HCT116 (cell line): Measurements from ENCODE around the gene SDC1. TPM values are rescaled to one million over a fixed set of nuclear protein-coding genes. Genes with fewer than 3 reads are reported as not detected.

Source experiments
- ATAC-seq: fragments of 200-7000 bp; cut with Tn5 transposase; 2 replicates; pipeline ENCODE4 v1.9.1; 2020; ENCODE audit warnings: mild to moderate bottlenecking, moderate library complexity
- Bru-seq: library from RNA; stranded (reverse); fragments of 400-500 nt; gene quantifications from one replicate; lab custom pipeline; 2021; lab: Mats Ljungman, UMichigan
- BruChase-seq, 2 experiments: library from RNA; stranded (reverse); fragments of 400-500 nt; gene quantifications; one replicate each; lab custom pipeline; 2021; lab: Mats Ljungman, UMichigan
- BruUV-seq: library from RNA; stranded (reverse); fragments of 400-500 nt; replicated peaks from 2 replicates; lab custom pipeline; 2021; lab: Mats Ljungman, UMichigan
- CTCF ChIA-PET: fragments of 300-600 bp; sonication (Branson Sonifier 250); formaldehyde crosslinking; loops from one replicate; lab custom pipeline; 2021; ENCODE audit warnings: antibody characterized with exemption; lab: Charles Lee
- POLR2A ChIA-PET: fragments of 300-600, 350-600 bp; sonication (Branson Sonifier 250); formaldehyde crosslinking; loops from one replicate; lab custom pipeline; 2021; ENCODE audit warnings: antibody characterized with exemption; lab: Charles Lee
- RAD21 ChIA-PET, 2 experiments: fragments of 300-600 bp; sonication (Branson Sonifier 250); formaldehyde crosslinking; loops; one replicate each; lab custom pipeline; 2023; ENCODE audit warnings: low total read pairs in 2 of 2; ENCODE audit not compliant: uncharacterized antibody in 2 of 2, unreplicated experiment in 2 of 2, low non-redundant PET in 1 of 2; lab: Charles Lee
- DNase-seq: peaks from one replicate; pipeline ENCODE4 v3.0.0-alpha.2; 2010; ENCODE audit warnings: low read depth, low spot score
- H2AFZ ChIP-seq: fragments of 200-600 bp; shearing (Covaris generic), sonication (generic); 2 replicates; pipeline ENCODE4 v1.6.1; 2017; ENCODE audit warnings: low read depth, mixed run types, mixed read lengths, antibody characterized with exemption, low read length; ENCODE audit not compliant: poor library complexity, severe bottlenecking
- H3K27ac ChIP-seq: 2 replicates; pipeline ENCODE4 v1.5.1; 2012; ENCODE audit warnings: low read depth, low read length
- H3K27me3 ChIP-seq: fragments of 200-600 bp; sonication (generic); 2 replicates; pipeline ENCODE4 v1.6.1; 2016; ENCODE audit warnings: mixed run types, low read length, mixed read lengths; ENCODE audit not compliant: insufficient read depth
- H3K36me3 ChIP-seq, 2 experiments: fragments of 200-500 bp in 1 of 2; fragments of 200-600 bp in 1 of 2; sonication (Bioruptor generic) in 1 of 2; sonication (generic) in 1 of 2; 2 replicates each; pipeline versions ENCODE4 v1.5.1 to v1.6.1; 2014 to 2016; ENCODE audit warnings: low read length in 2 of 2, inconsistent platforms in 1 of 2, mixed read lengths in 1 of 2, mixed run types in 1 of 2; ENCODE audit not compliant: insufficient read depth in 2 of 2, control insufficient read depth in 1 of 2
- H3K4me1 ChIP-seq, 2 experiments: fragments of 200-600 bp in 1 of 2; sonication (generic) in 1 of 2; 2 replicates each; pipeline versions ENCODE4 v1.5.1 to v1.6.1; 2012 to 2017; ENCODE audit warnings: low read length in 2 of 2, inconsistent platforms in 1 of 2, mild to moderate bottlenecking in 1 of 2, mixed read lengths in 1 of 2, mixed run types in 1 of 2, moderate library complexity in 1 of 2; ENCODE audit not compliant: insufficient read depth in 2 of 2, control insufficient read depth in 1 of 2
- H3K4me2 ChIP-seq: fragments of 200-600 bp; sonication (generic); 2 replicates; pipeline ENCODE4 v1.6.1; 2017; ENCODE audit warnings: mixed run types, low read length, mixed read lengths
- H3K4me3 ChIP-seq, 2 experiments: fragments of 200-600 bp in 1 of 2; sonication (generic) in 1 of 2; replicated peaks in 1 of 2; 2 replicates each; pipeline ENCODE4 v1.5.1; 2011 to 2016; ENCODE audit warnings: low read length in 2 of 2, control low read depth in 1 of 2, low read depth in 1 of 2, mild to moderate bottlenecking in 1 of 2, mixed read lengths in 1 of 2, mixed run types in 1 of 2
- H3K79me2 ChIP-seq: fragments of 200-600 bp; sonication (generic); 2 replicates; pipeline ENCODE4 v1.6.1; 2017; ENCODE audit warnings: mild to moderate bottlenecking, mixed run types, low read length, moderate library complexity, mixed read lengths; ENCODE audit not compliant: insufficient read depth
- H3K9ac ChIP-seq: fragments of 200-600 bp; sonication (generic); 2 replicates; pipeline ENCODE4 v1.6.1; 2016; ENCODE audit warnings: low read length, mixed read lengths
- H3K9me2 ChIP-seq: fragments of 200-600 bp; sonication (generic), shearing (Covaris generic); 2 replicates; pipeline ENCODE4 v1.6.1; 2017; ENCODE audit warnings: mixed run types, mild to moderate bottlenecking, moderate library complexity; ENCODE audit not compliant: insufficient read depth
- H3K9me3 ChIP-seq, 2 experiments: fragments of 200-500 bp in 1 of 2; fragments of 200-600 bp in 1 of 2; sonication (Bioruptor generic) in 1 of 2; sonication (generic) in 1 of 2; 2 replicates each; pipeline ENCODE4 v1.6.1; 2014 to 2017; ENCODE audit warnings: low read length in 2 of 2, mixed read lengths in 2 of 2, inconsistent platforms in 1 of 2, low read depth in 1 of 2, mild to moderate bottlenecking in 1 of 2, mixed run types in 1 of 2, moderate library complexity in 1 of 2; ENCODE audit not compliant: control insufficient read depth in 1 of 2, insufficient read depth in 1 of 2
- H4K20me1 ChIP-seq: fragments of 200-600 bp; sonication (generic), shearing (Covaris generic); 2 replicates; pipeline ENCODE4 v1.6.1; 2017; ENCODE audit warnings: mixed run types, mild to moderate bottlenecking, moderate library complexity; ENCODE audit not compliant: insufficient read depth
- CEBPB ChIP-seq: IDR thresholded peaks from 2 replicates; pipeline ENCODE4 v1.6.1; 2012; ENCODE audit warnings: low read depth
- ELF1 ChIP-seq: IDR thresholded peaks from 2 replicates; pipeline ENCODE4 v1.6.1; 2012; ENCODE audit warnings: low read depth, borderline replicate concordance
- EZH2phosphoT487 ChIP-seq: fragments of 200-600 bp; IDR thresholded peaks from 2 replicates; pipeline ENCODE4 v1.6.1; 2018; ENCODE audit warnings: antibody characterized with exemption, borderline replicate concordance
- POLR2A ChIP-seq: IDR thresholded peaks from 2 replicates; pipeline ENCODE4 v1.7.0; 2011; ENCODE audit warnings: borderline replicate concordance; ENCODE audit not compliant: insufficient read depth, insufficient read length; ENCODE audit errors: extremely low read depth
- POLR2AphosphoS5 ChIP-seq: IDR thresholded peaks from 2 replicates; pipeline ENCODE4 v1.6.1; 2011; ENCODE audit warnings: mild to moderate bottlenecking, low read depth, low read length, moderate library complexity
- RAD21 ChIP-seq: IDR thresholded peaks from 2 replicates; pipeline ENCODE4 v1.6.1; 2012; ENCODE audit warnings: low read depth, mild to moderate bottlenecking
- SRF ChIP-seq: IDR thresholded peaks from 2 replicates; pipeline ENCODE4 v1.6.1; 2012; ENCODE audit warnings: low read depth
- TCF7L2 ChIP-seq: IDR thresholded peaks from 2 replicates; pipeline ENCODE4 v1.7.0; 2011; ENCODE audit warnings: borderline replicate concordance, inconsistent platforms; ENCODE audit not compliant: insufficient read depth, insufficient read length; ENCODE audit errors: extremely low read depth
- ZNF274 ChIP-seq: fragments of 200-500 bp; sonication (Bioruptor generic); IDR thresholded peaks from 2 replicates; pipeline ENCODE4 v1.6.1; 2014; ENCODE audit warnings: mild to moderate bottlenecking, low read depth, low read length, inconsistent platforms
- intact Hi-C: fragments of 100-400 bp; cut with micrococcal nuclease; formaldehyde crosslinking; loops from 2 replicates; pipeline ENCODE4 v1.10.0; 2022
- long read RNA-seq: library from polyadenylated mRNA; unstranded; transcript quantifications from one replicate; pipeline ENCODE4 v2.0.0, GENCODE V29; 2021; ENCODE audit not compliant: unreplicated experiment
- polyA plus RNA-seq: library from polyadenylated mRNA; unstranded; fragments of >200 nt; gene quantifications from 2 replicates; pipeline ENCODE4 v1.2.1, GENCODE V29; 2012; ENCODE audit warnings: missing spikeins
- total RNA-seq: library from RNA; stranded (reverse); gene quantifications from one replicate; pipeline ENCODE4 v1.2.1, GENCODE V29; 2021; ENCODE audit not compliant: unreplicated experiment
- TF ChIP-seq, protein P1 (sequence below): IDR thresholded peaks from 2 replicates; pipeline ENCODE4 v1.6.1; 2012

The SDC1 gene, protein sequence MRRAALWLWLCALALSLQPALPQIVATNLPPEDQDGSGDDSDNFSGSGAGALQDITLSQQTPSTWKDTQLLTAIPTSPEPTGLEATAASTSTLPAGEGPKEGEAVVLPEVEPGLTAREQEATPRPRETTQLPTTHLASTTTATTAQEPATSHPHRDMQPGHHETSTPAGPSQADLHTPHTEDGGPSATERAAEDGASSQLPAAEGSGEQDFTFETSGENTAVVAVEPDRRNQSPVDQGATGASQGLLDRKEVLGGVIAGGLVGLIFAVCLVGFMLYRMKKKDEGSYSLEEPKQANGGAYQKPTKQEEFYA
- total RNA-seq: 32.0 TPM
- polyA plus RNA-seq: 13.7 and 15.4 TPM in 2 replicates
- percentile 51 among the genes with signal in this experiment for Bru-seq, nascent RNA
- percentile 72 among the genes with signal in this experiment for BruChase-seq, experiment 1, labeled RNA remaining after a 6-hour chase
- percentile 55 among the genes with signal in this experiment for BruChase-seq, experiment 2, labeled RNA remaining after a 2-hour chase
- long read RNA-seq, transcript SDC1-201 (5 exons, 3,147 nt): major isoform, 37 of 104 reads
- long read RNA-seq, transcript SDC1-202 (6 exons, 3,291 nt): minor isoform, 10 of 104 reads
- long read RNA-seq, partial matches to known transcripts: 22 of 104 reads
- long read RNA-seq, other reads (novel, unspliced or antisense): 35 of 104 reads

DNA sequence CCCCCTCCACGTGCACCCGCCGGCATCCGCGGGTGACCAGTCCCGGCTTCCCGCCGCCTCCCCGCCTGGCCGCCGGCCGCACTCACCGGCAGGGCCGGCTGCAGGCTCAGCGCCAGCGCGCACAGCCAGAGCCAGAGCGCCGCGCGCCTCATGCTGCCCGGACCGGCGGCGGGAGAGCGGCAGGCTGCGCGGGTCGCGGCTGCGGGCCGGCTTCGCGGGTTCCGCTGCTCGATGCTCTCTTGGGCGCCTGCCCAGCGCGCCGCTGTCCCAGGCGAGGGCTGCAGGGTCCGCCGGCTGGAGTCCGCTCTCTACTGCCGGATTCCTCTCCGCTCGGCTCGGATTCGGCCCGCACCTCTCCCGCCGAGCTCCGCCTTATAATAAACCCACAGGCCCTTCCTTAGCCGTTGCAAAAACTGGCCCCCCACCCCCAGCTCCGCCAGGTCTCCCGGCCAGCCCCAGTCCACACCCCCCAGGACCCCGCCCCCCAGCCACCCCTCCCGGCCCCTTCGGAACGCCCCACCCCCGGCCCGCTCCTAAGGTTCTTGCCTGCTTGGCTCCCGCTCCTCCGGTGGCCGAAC, at the start of gene SDC1:
TSS of gene SDC1 (minus strand) at position 415 of the 578 bp plus-strand sequence. CDS start at position 152, 263 bp downstream.
- Histone ChIP-seq H4K20me1 (no peaks in the 10 kb centered on the region), H3K79me2 (peaks cover 23% of the 10 kb centered on the region), H3K9ac (peak within 1 kb of the TSS; percentile 75), H3K9me3 (no peaks in the 10 kb centered on the region), H3K4me3 (peak within 1 kb of the TSS; percentile 67 to 69), H3K4me1 (peaks cover 21 to 55% of the 10 kb centered on the region in 2 experiments), H3K27me3 (no peaks in the 10 kb centered on the region), H3K27ac (peak within 1 kb of the TSS; percentile 79), H3K36me3 (no peaks in the 10 kb centered on the region), H3K9me2 (no peaks in the 10 kb centered on the region), H2AFZ (peak within 1 kb of the TSS; percentile 93), H3K4me2 (peak within 1 kb of the TSS; percentile 93)
- BruUV-seq: no TSS peak
- no peak for DNase-seq
- ChIA-PET RAD21 (interaction anchor here in 1 of 2 experiments (0.7 kb wide), 1 partner anchor 387 kb away, joined by 3 read pairs; no protein-coding TSS in a partner anchor), CTCF (interaction anchor here (1.0 to 2.4 kb wide), 10 partner anchors 11 to 291 kb away, joined by 3 to 26 read pairs (median 5); no protein-coding TSS in a partner anchor), POLR2A (interaction anchor here (0.7 to 1.0 kb wide), 2 partner anchors 33 to 89 kb away, joined by 4 to 5 read pairs; no protein-coding TSS in a partner anchor)
- intact Hi-C loops: loop anchor here (5.0 kb wide), 2 partner anchors 67 to 88 kb away; no protein-coding TSS in a partner anchor
- ATAC-seq: peak; percentile 66
- TF ChIP-seq CEBPB (no peak), TCF7L2 (peak; percentile 22), SRF (no peak), ZNF274 (no peak)

DNA sequence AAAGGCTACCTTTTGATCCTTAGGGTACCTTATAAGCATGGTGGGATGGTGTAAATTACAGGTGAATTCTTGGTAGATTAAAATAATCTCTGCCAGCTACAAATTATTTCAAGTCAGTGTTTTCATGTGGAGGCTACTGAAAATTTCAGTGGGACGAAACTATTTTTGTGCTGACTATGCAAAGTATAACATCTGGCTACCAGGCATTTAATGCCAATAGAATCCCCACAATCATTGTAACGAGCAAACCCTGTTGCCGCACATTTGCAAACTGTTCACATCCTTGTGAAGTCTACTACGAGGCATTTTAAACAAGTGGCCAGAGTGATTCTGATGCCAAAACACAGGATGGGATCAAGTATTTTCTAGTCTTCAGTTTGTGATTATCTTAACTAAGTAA, 48.1 kb upstream of the SDC1 start:
- DNase-seq (no peak), ATAC-seq (no peak)
- no TSS peak for BruUV-seq
- POLR2A ChIA-PET: interaction anchor here (1.1 kb wide), 1 partner anchor 41 kb away, joined by 3 read pairs; no protein-coding TSS in a partner anchor
- H3K9me3 ChIP-seq: no peaks in the 10 kb centered on the region
- H3K27ac ChIP-seq: no peak overlapping the region
- H3K4me1 ChIP-seq: no peaks in the 10 kb centered on the region
- intact Hi-C loops: no loop called here
- no peak overlapping the region for H3K4me3 ChIP-seq
- H3K9me2 ChIP-seq: no peaks in the 10 kb centered on the region
- no peak for TF ChIP-seq POLR2A
- TF ChIP-seq TCF7L2: no peak
- TF ChIP-seq EZH2phosphoT487: no peak
- TF ChIP-seq POLR2AphosphoS5: no peak
- no peak for TF ChIP-seq ZNF274
- TF ChIP-seq ELF1: no peak
- TF ChIP-seq CEBPB: no peak
- no peak for TF ChIP-seq RAD21
- TF ChIP-seq, protein P1, sequence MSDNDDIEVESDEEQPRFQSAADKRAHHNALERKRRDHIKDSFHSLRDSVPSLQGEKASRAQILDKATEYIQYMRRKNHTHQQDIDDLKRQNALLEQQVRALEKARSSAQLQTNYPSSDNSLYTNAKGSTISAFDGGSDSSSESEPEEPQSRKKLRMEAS: no peak
- no peaks in the 10 kb centered on the region for H3K27me3 ChIP-seq
- peaks cover 5 to 10% of the 10 kb centered on the region in 2 experiments; a peak in 3 of 4 replicates for H3K36me3 ChIP-seq
- CTCF ChIA-PET: interaction anchor here (1.1 kb wide), 1 partner anchor 18 kb away, joined by 3 read pairs; no protein-coding TSS in a partner anchor
- H2AFZ ChIP-seq: no peak overlapping the region
- RAD21 ChIA-PET: no interaction called here
- H4K20me1 ChIP-seq: peaks cover 9% of the 10 kb centered on the region; the same call in 1 of the 2 replicates
- no peak overlapping the region for H3K9ac ChIP-seq
- H3K4me2 ChIP-seq: no peak overlapping the region
- peaks cover 55% of the 10 kb centered on the region for H3K79me2 ChIP-seq
